Stimulated activated CD4-positive, alpha-beta T cell treated with anti-CD3 and anti-CD28 coated beads, Interleukin-4, amount 100 ng/mL, for 48 hours (primary cell): ENCODE data around the gene EVI5L.
"Not testable (repeated sequence)": the region's sequence is repeated elsewhere in the genome, so short reads cannot be mapped to it uniquely, and the experiment has no call there.

Experiments
- DNase-seq, 2 donors: peaks; one replicate each; pipeline ENCODE4 v3.0.0-alpha.2; 2020; ENCODE audit warnings: low read depth in 2 of 2

EVI5L gene

GRCh38 chr19:7872306-7873204, 42.5 kb downstream of the EVI5L start:
- no peak for DNase-seq

- no peak for DNase-seq
These were observed 43.5 kb downstream of the EVI5L start for GRCh38 chr19:7873304-7874075.

- DNase-seq: no peak
These were observed 44.3 kb downstream of the EVI5L start, which contains the start of gene PRR36 for GRCh38 chr19:7874076-7874896. PRR36 (minus strand) TSS chr19:7874390; CDS start chr19:7873689, 701 bp downstream.

- no peak for DNase-seq
These were observed 44.9 kb downstream of the EVI5L start for GRCh38 chr19:7874897-7875273.

GRCh38 chr19:7877249-7877836, 47.3 kb downstream of the EVI5L start:
- no peak for DNase-seq

GRCh38 chr19:7879111-7879807, 49.2 kb downstream of the EVI5L start:
- DNase-seq: no peak

- DNase-seq: no peak
These were observed 49.8 kb downstream of the EVI5L start for GRCh38 chr19:7879836-7880235.

GRCh38 chr19:7881910-7882309, 51.9 kb downstream of the EVI5L start:
- DNase-seq: no peak

GRCh38 chr19:7883105-7883504, 53.1 kb downstream of the EVI5L start:
- no peak for DNase-seq

- no peak for DNase-seq
These were observed 54.0 kb downstream of the EVI5L start for GRCh38 chr19:7883796-7884570.

- DNase-seq: no peak
These were observed 55.8 kb downstream of the EVI5L start for GRCh38 chr19:7885818-7886217.

GRCh38 chr19:7887408-7888144, 57.6 kb downstream of the EVI5L start:
- DNase-seq: no peak

GRCh38 chr19:7888145-7888825, 58.3 kb downstream of the EVI5L start, which contains the start of gene LRRC8E:
LRRC8E (plus strand) TSS chr19:7888510; CDS start chr19:7895604, 7,094 bp downstream.
- peak; percentile 32 to 48 for DNase-seq

DNA sequence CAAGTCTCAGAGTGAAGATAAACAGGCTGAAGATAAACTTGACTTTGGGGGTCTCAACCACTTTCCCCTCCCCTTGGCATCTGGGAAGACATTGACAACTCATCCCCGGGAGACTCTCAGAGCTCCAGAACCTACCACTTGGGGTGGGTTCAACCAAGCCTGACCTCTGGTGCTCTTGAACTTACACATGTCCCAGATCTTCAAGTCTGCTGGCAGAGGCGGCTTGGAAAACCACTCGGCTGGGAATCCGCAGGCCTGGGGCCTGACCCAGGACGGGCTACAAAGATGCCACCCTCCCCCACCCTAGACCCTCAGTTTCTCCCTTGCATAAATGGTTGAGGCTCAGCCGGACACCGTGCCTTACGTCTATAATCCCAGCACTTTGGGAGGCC, 58.8 kb downstream of the EVI5L start:
- DNase-seq: no peak

DNA sequence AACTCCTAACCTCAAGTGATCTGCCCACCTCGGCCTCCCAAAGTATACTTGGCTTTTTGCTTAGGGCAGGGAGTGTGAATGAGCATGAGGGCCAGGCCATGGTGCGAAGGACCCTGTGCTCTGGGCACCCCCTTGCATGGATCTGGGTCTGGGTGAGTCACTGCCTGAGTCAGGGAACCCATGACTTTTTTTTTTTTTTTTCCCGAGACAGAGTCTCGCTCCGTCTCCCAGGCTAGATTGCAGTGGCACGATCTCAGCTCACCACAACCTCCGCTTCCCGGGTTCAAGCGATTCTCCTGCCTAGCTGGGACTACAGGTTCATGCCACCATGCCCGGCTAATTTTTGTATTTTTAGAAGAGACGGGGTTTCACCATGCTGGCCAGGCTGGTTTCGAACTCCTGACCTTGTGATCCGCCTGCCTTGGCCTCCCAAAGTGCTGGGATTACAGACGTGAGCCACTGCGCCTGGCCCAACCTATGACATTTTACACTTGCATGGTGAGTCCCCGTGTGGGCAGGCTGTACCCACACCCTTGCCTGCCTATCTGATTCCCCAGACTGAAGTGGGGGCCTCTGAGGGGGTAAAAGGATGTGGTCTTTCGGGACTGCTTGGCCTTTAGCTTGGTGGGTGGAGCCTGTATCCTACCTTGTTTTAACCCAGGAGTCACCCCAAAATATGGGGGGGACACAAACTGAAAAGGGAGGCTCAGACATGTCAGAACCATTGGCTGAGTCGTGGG, 63.5 kb downstream of the EVI5L start:
- DNase-seq: not testable (repeated sequence)

DNA sequence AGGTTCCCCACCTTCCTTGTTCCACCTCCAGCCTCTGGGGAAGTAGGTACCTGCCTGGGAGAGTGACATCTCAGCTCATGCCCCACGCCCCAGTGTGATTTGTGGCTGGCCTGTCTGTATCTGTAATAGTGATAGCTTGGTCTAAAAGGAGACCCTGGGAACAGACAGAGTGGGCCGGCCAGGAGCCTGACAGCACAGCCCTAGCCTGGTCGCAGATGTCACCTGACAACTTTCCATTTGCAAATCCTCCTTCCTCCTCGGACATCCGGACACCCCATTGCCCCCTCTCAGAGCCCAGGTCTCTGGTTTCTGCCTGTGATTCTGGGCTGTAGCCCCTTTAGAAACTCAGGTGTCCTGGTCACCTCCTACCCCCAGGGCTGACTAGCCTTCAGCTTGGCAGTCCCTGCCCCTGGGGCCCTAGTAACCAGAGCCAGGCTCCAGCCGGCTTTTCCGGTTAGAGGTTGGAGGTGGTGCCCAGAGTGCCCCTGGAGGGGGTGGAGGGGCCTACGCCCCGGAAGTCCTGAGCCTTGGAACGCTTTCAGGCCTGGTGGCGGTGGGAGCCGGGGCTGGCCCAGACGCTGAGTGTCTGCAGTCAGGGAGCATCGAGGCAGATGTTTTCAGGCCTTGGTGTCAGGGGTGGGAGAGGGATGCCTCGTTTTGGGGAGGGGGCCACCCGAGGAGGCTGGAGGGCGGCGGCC, 64.7 kb downstream of the EVI5L start:
- DNase-seq: no peak

GRCh38 chr19:7895565-7895964, 65.5 kb downstream of the EVI5L start:
- DNase-seq: no peak
